Caco-2 (cell line): ENCODE data around the gene THUMPD2. TPM values are rescaled to one million over a fixed set of nuclear protein-coding genes. Genes with fewer than 3 reads are reported as not detected.

Experiments
- BruUV-seq: library from RNA; stranded (reverse); fragments of 400-500 nt; replicated peaks from 2 replicates; lab custom pipeline; 2021; lab: Mats Ljungman, UMichigan
- CTCF ChIA-PET: fragments of 300-600 bp; sonication (Branson Sonifier 250); formaldehyde crosslinking; loops from one replicate; lab custom pipeline; 2022; ENCODE audit warnings: antibody characterized with exemption; lab: Charles Lee
- POLR2A ChIA-PET: fragments of 300-600 bp; sonication (Branson Sonifier 250); formaldehyde crosslinking; loops from one replicate; lab custom pipeline; 2022; ENCODE audit warnings: antibody characterized with exemption; lab: Charles Lee
- DNase-seq, 2 experiments: peaks; one replicate each; pipeline versions ENCODE4 v3.0.0 to v3.0.0-alpha.2; 2020 to 2022
- H3K27me3 ChIP-seq: replicated peaks from 2 replicates; pipeline ENCODE4 v1.6.0; 2011; ENCODE audit warnings: low read length; ENCODE audit not compliant: control insufficient read depth, insufficient read depth
- H3K36me3 ChIP-seq: 2 replicates; pipeline ENCODE4 v1.5.1; 2011; ENCODE audit warnings: low read length; ENCODE audit not compliant: control insufficient read depth, insufficient read depth
- H3K4me1 ChIP-seq: fragments of 250-450 bp; sonication (Bioruptor Pico); 2 replicates; pipeline ENCODE4 v1.5.1; 2020; ENCODE audit warnings: mild to moderate bottlenecking
- H3K4me3 ChIP-seq: 2 replicates; pipeline ENCODE4 v1.5.1; 2011; ENCODE audit warnings: low read depth, mild to moderate bottlenecking, control low read depth, low read length
- H3K9me3 ChIP-seq: fragments of 250-450 bp; sonication (Bioruptor Pico); 2 replicates; pipeline ENCODE4 v1.5.1; 2020; ENCODE audit warnings: mild to moderate bottlenecking, moderate library complexity
- H3K27ac Mint-ChIP-seq: one replicate; pipeline ENCODE4 v1.8.0; 2022; ENCODE audit warnings: mixed read lengths; ENCODE audit not compliant: unreplicated experiment
- H3K27me3 Mint-ChIP-seq: one replicate; pipeline ENCODE4 v1.8.0; 2022; ENCODE audit warnings: mixed read lengths; ENCODE audit not compliant: insufficient read depth, unreplicated experiment
- H3K36me3 Mint-ChIP-seq: one replicate; pipeline ENCODE4 v1.8.0; 2022; ENCODE audit warnings: mild to moderate bottlenecking, mixed read lengths; ENCODE audit not compliant: insufficient read depth, unreplicated experiment
- H3K4me1 Mint-ChIP-seq: one replicate; pipeline ENCODE4 v1.8.0; 2022; ENCODE audit warnings: low read depth, mixed read lengths; ENCODE audit not compliant: unreplicated experiment
- H3K4me3 Mint-ChIP-seq: one replicate; pipeline ENCODE4 v1.8.0; 2022; ENCODE audit warnings: mild to moderate bottlenecking, moderate library complexity, mixed read lengths; ENCODE audit not compliant: unreplicated experiment
- H3K9me3 Mint-ChIP-seq: one replicate; pipeline ENCODE4 v1.8.0; 2022; ENCODE audit warnings: mixed read lengths; ENCODE audit not compliant: unreplicated experiment
- CTCF ChIP-seq, 2 experiments: fragments of 200-600 bp in 1 of 2; IDR thresholded peaks; 1 replicate in 1 of 2; 2 replicates in 1 of 2; pipeline versions ENCODE4 v1.5.1 to v1.8.0; 2011 to 2022; ENCODE audit warnings: antibody characterized with exemption in 1 of 2, control low read depth in 1 of 2, inconsistent platforms in 1 of 2, low read depth in 1 of 2, low read length in 1 of 2, mild to moderate bottlenecking in 1 of 2, moderate library complexity in 1 of 2; ENCODE audit not compliant: insufficient read depth in 1 of 2, severe bottlenecking in 1 of 2, unreplicated experiment in 1 of 2
- intact Hi-C: fragments of 100-400 bp; cut with micrococcal nuclease; formaldehyde crosslinking; loops from one replicate; pipeline ENCODE4 v1.10.0; 2022; ENCODE audit not compliant: unreplicated experiment
- total RNA-seq: library from RNA; stranded (reverse); gene quantifications from 2 replicates; pipeline ENCODE4 v1.2.3, GENCODE V29; 2022

The THUMPD2 gene
- total RNA-seq, 1 experiment from 2014 or later: 13.8 TPM

GRCh38 chr2:39725401-39725800, 53.7 kb downstream of the THUMPD2 start:
- intact Hi-C loops: loop anchor here (5.0 kb wide), 1 partner anchor 83 kb away; no protein-coding TSS in a partner anchor
- TF ChIP-seq CTCF (IDR thresholded peaks at IDR 0.05; ENCODE audit: insufficient read depth in 1 of 2, low read depth in 1 of 2, low read length in 1 of 2, severe bottlenecking in 1 of 2, unreplicated experiment in 1 of 2): no peak

GRCh38 chr2:39724828-39725144, 54.3 kb downstream of the THUMPD2 start:
- no peaks in the 10 kb centered on the region for H3K36me3 Mint-ChIP-seq
- no TSS peak for BruUV-seq
- peaks cover 34% of the 10 kb centered on the region for H3K4me1 ChIP-seq
- peaks cover 27% of the 10 kb centered on the region for H3K4me1 Mint-ChIP-seq
- H3K9me3 Mint-ChIP-seq: no peaks in the 10 kb centered on the region
- H3K4me3 ChIP-seq: no peak overlapping the region
- H3K27me3 ChIP-seq: no peaks in the 10 kb centered on the region
- ChIA-PET CTCF (no interaction called here), POLR2A (no interaction called here)
- H3K4me3 Mint-ChIP-seq: no peak overlapping the region
- H3K9me3 ChIP-seq: no peaks in the 10 kb centered on the region
- H3K36me3 ChIP-seq: no peaks in the 10 kb centered on the region
- intact Hi-C loops: loop anchor here (5.0 kb wide), 1 partner anchor 82 kb away; no protein-coding TSS in a partner anchor
- no peaks in the 10 kb centered on the region for H3K27me3 Mint-ChIP-seq
- DNase-seq: no peak
- no peak overlapping the region for H3K27ac Mint-ChIP-seq
- TF ChIP-seq CTCF (IDR thresholded peaks at IDR 0.05; ENCODE audit: insufficient read depth in 1 of 2, low read depth in 1 of 2, low read length in 1 of 2, severe bottlenecking in 1 of 2, unreplicated experiment in 1 of 2): no peak

More at GRCh38 chr2:39725401-39725800, 53.7 kb downstream of the THUMPD2 start:
- Histone ChIP-seq H3K27me3 (no peaks in the 10 kb centered on the region), H3K36me3 (no peaks in the 10 kb centered on the region), H3K9me3 (no peaks in the 10 kb centered on the region), H3K4me3 (no peak overlapping the region), H3K4me1 (peaks cover 34% of the 10 kb centered on the region)
- peaks cover 27% of the 10 kb centered on the region for H3K4me1 Mint-ChIP-seq
- H3K27ac Mint-ChIP-seq: no peak overlapping the region
- no peaks in the 10 kb centered on the region for H3K9me3 Mint-ChIP-seq
- no peak for DNase-seq
- H3K4me3 Mint-ChIP-seq: no peak overlapping the region
- ChIA-PET POLR2A (no interaction called here), CTCF (no interaction called here)
- H3K27me3 Mint-ChIP-seq: no peaks in the 10 kb centered on the region
- BruUV-seq: no TSS peak
- no peaks in the 10 kb centered on the region for H3K36me3 Mint-ChIP-seq

GRCh38 chr2:39723946-39724827, 54.9 kb downstream of the THUMPD2 start:
- intact Hi-C loops: no loop called here
- CTCF ChIA-PET: no interaction called here

More at GRCh38 chr2:39723946-39724827, 54.9 kb downstream of the THUMPD2 start:
- no peaks in the 10 kb centered on the region for H3K9me3 ChIP-seq
- no peak for DNase-seq
- Mint-ChIP-seq H3K4me3 (no peak overlapping the region), H3K4me1 (peaks cover 27% of the 10 kb centered on the region), H3K27ac (peak overlapping the region; percentile 37), H3K36me3 (no peaks in the 10 kb centered on the region), H3K27me3 (no peaks in the 10 kb centered on the region), H3K9me3 (no peaks in the 10 kb centered on the region)
- no TSS peak for BruUV-seq
- H3K4me1 ChIP-seq: peaks cover 34% of the 10 kb centered on the region
- TF ChIP-seq CTCF (IDR thresholded peaks at IDR 0.05; ENCODE audit: insufficient read depth in 1 of 2, low read depth in 1 of 2, low read length in 1 of 2, severe bottlenecking in 1 of 2, unreplicated experiment in 1 of 2): no peak
- no peaks in the 10 kb centered on the region for H3K36me3 ChIP-seq
- no peaks in the 10 kb centered on the region for H3K27me3 ChIP-seq
- POLR2A ChIA-PET: interaction anchor here (0.6 kb wide), 1 partner anchor 472 kb away, joined by 3 read pairs; no protein-coding TSS in a partner anchor
- H3K4me3 ChIP-seq: no peak overlapping the region
